ENCODE results near the gene ATL3. TPM values are rescaled to one million over a fixed set of nuclear protein-coding genes. Genes with fewer than 3 reads are reported as not detected.
"Not testable (repeated sequence)": the region's sequence is repeated elsewhere in the genome, so short reads cannot be mapped to it uniquely, and the experiment has no call there.

ATL3 gene
- total RNA-seq, 1 donor from 2014 or later: 72.2 TPM

DNA sequence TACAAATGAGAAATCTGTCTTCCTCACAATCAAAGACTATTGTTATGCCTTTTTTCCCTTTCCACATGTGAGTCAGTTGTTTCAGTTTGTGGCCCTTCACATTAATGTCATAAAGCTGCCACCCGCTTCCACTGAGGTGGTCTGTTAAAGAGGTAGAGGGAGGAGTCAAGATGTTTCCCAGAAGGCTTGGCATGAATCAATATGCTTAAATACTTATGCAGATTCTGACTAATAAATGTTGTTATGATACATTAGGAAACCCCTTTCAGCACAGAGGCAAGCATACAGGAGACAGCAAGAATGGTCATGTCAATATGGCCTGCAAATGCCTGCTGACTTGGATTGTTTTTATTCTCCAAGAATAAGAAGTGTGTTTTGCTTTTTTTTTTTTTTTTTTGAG lies 16.7 kb upstream of the ATL3 start:
- Histone ChIP-seq H3K27me3 (no peaks in the 10 kb centered on the region), H3K27ac (no peak overlapping the region)

DNA sequence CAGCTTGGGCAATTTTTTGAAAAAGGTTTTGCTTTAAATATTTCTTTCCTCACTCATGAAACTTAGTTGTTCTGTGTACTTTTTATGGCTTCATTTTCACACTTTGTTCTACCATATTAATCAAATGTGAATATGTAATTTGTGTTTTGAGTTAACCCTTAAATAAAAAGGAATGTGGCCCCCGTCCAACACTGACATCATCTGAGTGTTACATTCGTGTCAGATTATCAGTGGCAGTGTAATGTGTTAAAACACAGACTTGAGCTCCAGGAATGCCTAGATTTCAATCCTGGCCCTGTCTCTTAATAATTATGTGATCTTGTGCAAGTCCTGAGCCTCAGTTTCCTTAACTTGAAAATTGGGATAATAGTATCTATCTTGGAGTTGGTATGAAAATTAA lies 15.8 kb upstream of the ATL3 start:
- TF ChIP-seq POLR2AphosphoS5 (IDR thresholded peaks at IDR 0.05; ENCODE audit: insufficient read depth in 1 of 2, low read depth in 1 of 2) (no peak), POLR2A (IDR thresholded peaks at IDR 0.05) (no peak)
- TF ChIP-seq, protein P1, sequence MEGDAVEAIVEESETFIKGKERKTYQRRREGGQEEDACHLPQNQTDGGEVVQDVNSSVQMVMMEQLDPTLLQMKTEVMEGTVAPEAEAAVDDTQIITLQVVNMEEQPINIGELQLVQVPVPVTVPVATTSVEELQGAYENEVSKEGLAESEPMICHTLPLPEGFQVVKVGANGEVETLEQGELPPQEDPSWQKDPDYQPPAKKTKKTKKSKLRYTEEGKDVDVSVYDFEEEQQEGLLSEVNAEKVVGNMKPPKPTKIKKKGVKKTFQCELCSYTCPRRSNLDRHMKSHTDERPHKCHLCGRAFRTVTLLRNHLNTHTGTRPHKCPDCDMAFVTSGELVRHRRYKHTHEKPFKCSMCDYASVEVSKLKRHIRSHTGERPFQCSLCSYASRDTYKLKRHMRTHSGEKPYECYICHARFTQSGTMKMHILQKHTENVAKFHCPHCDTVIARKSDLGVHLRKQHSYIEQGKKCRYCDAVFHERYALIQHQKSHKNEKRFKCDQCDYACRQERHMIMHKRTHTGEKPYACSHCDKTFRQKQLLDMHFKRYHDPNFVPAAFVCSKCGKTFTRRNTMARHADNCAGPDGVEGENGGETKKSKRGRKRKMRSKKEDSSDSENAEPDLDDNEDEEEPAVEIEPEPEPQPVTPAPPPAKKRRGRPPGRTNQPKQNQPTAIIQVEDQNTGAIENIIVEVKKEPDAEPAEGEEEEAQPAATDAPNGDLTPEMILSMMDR (IDR thresholded peaks at IDR 0.05): no peak
- no peaks in the 10 kb centered on the region for H3K36me3 ChIP-seq
- peaks cover 75% of the 10 kb centered on the region for H3K4me1 ChIP-seq
- DNase-seq (ENCODE audit: extremely low spot score in 2 of 2): no peak
- H3K4me3 ChIP-seq: no peak overlapping the region
- no peaks in the 10 kb centered on the region for H3K9me3 ChIP-seq
- peak overlapping the region; percentile 53 for H3K27ac ChIP-seq
- intact Hi-C loops (cut with DNase I): no loop called here
- H3K27me3 ChIP-seq: no peaks in the 10 kb centered on the region

More for the DNA sequence above, 16.7 kb upstream of the ATL3 start:
- H3K4me3 ChIP-seq: no peak overlapping the region
- H3K9me3 ChIP-seq: no peaks in the 10 kb centered on the region
- TF ChIP-seq, protein P1 (IDR thresholded peaks at IDR 0.05): no peak
- no peak for TF ChIP-seq POLR2A (IDR thresholded peaks at IDR 0.05)
- no peak for TF ChIP-seq POLR2AphosphoS5 (IDR thresholded peaks at IDR 0.05; ENCODE audit: insufficient read depth in 1 of 2, low read depth in 1 of 2)
- no peaks in the 10 kb centered on the region for H3K36me3 ChIP-seq
- DNase-seq (ENCODE audit: extremely low spot score in 2 of 2): no peak
- peaks cover 74% of the 10 kb centered on the region for H3K4me1 ChIP-seq
- intact Hi-C loops (cut with DNase I): no loop called here

DNA sequence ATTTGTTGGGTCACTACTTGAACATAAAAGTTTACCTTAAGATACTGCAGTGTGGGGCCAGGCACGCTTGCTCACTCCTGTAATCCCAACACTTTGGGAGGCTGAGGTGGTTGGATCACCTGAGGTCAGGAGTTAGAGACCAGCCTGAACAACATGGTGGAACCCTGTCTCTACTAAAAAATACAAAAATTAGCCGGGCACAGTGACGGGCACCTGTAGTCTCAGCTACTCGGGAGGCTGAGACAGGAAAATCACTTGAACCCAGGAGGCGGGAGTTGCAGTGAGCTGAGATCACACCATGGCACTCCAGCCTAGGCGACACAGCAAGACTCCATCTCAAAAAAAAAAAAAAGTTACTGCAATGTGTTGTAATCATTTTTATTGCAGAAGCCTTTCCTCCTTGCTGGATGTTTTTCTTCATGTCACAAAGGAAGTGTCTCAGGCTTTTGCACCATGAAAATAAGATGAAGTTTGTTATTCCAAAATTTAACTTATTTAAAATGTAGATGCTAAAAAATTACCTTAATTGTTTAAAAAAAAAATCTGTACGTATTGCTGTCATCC lies 14.1 kb upstream of the ATL3 start:
- H3K27me3 ChIP-seq; H3K9me3 ChIP-seq; H3K36me3 ChIP-seq; DNase-seq (ENCODE audit: extremely low spot score in 2 of 2); intact Hi-C loops (cut with DNase I); H3K4me3 ChIP-seq: not testable (repeated sequence)
- Histone ChIP-seq H3K27ac (peak overlapping the region; percentile 20), H3K4me1 (peaks cover 76% of the 10 kb centered on the region)

DNA sequence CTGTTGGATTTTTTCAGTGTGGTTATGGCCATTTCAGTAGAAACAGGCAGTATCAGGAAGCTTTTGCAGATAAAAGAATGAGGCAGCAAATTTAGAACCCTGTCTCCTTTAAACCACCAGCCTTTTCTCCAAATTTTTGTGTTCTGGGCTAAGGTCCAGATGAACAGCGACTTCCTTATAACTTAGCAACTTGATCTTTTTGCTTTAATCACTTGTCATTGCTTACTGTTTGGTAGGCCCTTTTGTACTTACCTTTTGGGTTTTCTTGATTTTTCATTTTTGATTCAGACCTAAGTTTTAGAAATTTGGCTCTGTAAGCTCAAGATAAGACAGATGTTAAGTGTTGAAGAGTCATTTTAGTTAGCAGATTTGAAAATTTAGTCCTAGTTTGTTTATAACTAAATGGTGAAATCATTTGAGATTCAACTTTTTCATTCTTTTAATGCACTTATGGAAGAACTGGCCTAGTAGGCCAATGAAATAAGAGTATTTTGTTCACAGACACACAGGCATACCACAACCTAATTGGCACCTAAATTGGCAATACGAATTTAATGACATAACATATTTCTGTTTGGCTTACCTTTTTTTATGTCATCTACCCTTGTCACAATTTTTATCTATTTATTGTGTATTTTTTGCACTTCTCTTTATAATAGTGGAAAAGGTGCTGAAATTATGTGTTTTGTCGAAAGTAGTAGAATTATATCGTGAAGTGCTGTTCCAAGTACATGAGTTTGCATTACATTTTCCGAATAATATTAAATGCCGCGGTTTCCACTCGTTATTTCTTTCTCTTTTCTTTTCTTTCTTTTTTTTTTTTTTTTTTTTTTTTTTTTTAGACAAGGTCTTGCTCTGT lies 12.2 kb upstream of the ATL3 start:
- no peaks in the 10 kb centered on the region for H3K9me3 ChIP-seq
- no peaks in the 10 kb centered on the region for H3K36me3 ChIP-seq
- H3K4me3 ChIP-seq: peak overlapping the region in 1 of 2 donors; percentile 84
- intact Hi-C loops (cut with DNase I): no loop called here
- no peaks in the 10 kb centered on the region for H3K27me3 ChIP-seq
- peak overlapping the region; percentile 94 for H3K27ac ChIP-seq
- peaks cover 58% of the 10 kb centered on the region for H3K4me1 ChIP-seq
- DNase-seq (ENCODE audit: extremely low spot score in 2 of 2): no peak
- TF ChIP-seq, protein P1 (IDR thresholded peaks at IDR 0.05): no peak
- TF ChIP-seq POLR2AphosphoS5 (IDR thresholded peaks at IDR 0.05; ENCODE audit: insufficient read depth in 1 of 2, low read depth in 1 of 2): no peak
- TF ChIP-seq POLR2A (IDR thresholded peaks at IDR 0.05): no peak

DNA sequence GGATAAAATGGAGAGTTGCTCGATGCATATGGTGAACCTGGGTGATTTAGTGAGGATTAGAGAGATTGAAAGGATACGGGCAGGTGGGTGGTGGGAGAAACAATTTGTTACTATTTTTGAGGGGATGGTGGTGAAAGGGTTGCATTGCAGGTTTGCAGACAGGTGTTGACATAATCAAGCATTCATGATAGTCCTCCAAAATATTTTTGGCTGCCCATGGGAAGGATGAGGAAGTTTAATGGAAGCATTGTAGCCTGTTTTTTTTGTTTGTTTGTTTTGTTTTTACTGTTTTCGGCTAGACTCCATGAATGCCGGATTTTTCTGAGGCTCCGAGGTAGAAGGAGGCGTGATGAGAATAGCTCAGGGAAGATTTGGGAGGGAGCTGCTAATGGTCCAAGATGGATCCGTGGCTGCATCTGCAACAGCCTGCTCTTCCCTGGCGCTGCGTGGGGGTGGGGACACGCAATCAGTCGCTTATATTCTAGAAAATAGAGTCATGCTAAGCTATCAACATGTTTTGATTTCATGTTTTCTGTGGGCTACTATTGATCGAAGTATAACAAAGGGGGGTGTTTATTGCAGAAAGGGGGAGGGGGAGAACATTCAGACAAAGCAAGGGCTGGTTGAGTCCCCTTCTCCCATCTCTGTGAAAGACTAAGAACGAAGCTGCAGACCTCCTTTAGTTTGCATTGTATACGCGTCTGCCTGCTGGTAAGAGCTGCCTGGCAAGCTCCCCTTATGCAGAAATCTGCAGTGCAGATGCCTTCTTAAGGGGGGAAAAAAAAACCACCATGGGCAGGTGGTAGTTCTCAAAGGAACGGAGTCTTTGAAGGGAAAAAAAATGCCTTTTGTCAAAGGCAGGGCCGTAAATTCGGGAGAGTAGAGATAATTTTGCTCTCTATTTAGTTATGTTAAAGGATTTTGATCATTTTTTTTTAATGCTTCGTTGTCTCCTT lies 11.2 kb upstream of the ATL3 start:
- Histone ChIP-seq H3K27ac (peak overlapping the region; percentile 94), H3K9me3 (no peaks in the 10 kb centered on the region), H3K36me3 (no peaks in the 10 kb centered on the region), H3K4me3 (peak overlapping the region; percentile 84 to 92), H3K4me1 (peaks cover 48% of the 10 kb centered on the region), H3K27me3 (no peaks in the 10 kb centered on the region)
- intact Hi-C loops (cut with DNase I): no loop called here
- no peak for DNase-seq (ENCODE audit: extremely low spot score in 2 of 2)
- TF ChIP-seq, protein P1 (IDR thresholded peaks at IDR 0.05): peak in 1 of 3 experiments; percentile 14
- TF ChIP-seq POLR2A (IDR thresholded peaks at IDR 0.05): no peak
- no peak for TF ChIP-seq POLR2AphosphoS5 (IDR thresholded peaks at IDR 0.05; ENCODE audit: insufficient read depth in 1 of 2, low read depth in 1 of 2)
